Cardiac muscle cell (in vitro differentiated cells and primary cell): ENCODE measurements around the gene DNAH3. TPM values are rescaled to one million over a fixed set of nuclear protein-coding genes. Genes with fewer than 3 reads are reported as not detected.

Experiments
- DNase-seq, 2 donors: peaks; one replicate each; pipeline versions ENCODE4 v3.0.0 to v3.0.0-alpha.2; 2010 to 2017; ENCODE audit warnings: low read depth in 1 of 2, low spot score in 1 of 2
- H3K27ac ChIP-seq: fragments of 200-600 bp; sonication (generic); 2 replicates; pipeline ENCODE4 v1.5.1; 2016
- H3K27me3 ChIP-seq: fragments of 200-600 bp; sonication (generic); 2 replicates; pipeline ENCODE4 v1.6.0; 2016; ENCODE audit warnings: control low read depth
- H3K36me3 ChIP-seq: fragments of 200-600 bp; sonication (generic); 2 replicates; pipeline ENCODE4 v1.5.1; 2016; ENCODE audit warnings: control low read depth
- H3K4me1 ChIP-seq: fragments of 200-600 bp; sonication (generic); 2 replicates; pipeline ENCODE4 v1.8.1; 2017; ENCODE audit warnings: low read depth, mild to moderate bottlenecking, mixed run types
- H3K4me3 ChIP-seq: fragments of 200-600 bp; sonication (generic); 2 replicates; pipeline ENCODE4 v1.5.1; 2016; ENCODE audit warnings: mild to moderate bottlenecking
- H3K9me3 ChIP-seq: fragments of 200-600 bp; sonication (generic); 2 replicates; pipeline ENCODE4 v1.5.1; 2017; ENCODE audit warnings: low read depth, mild to moderate bottlenecking, control low read depth
- polyA plus RNA-seq: library from polyadenylated mRNA; unstranded; fragments of >200 nt; fragmentation: Nextera tagmentation; extraction: Ambion mirVana; gene quantifications from 2 replicates; pipeline ENCODE4 v1.2.1, GENCODE V29; 2016
- total RNA-seq: library from RNA; depleted of rRNA; stranded (reverse); fragments of >200 nt; gene quantifications from 2 replicates; pipeline ENCODE4 v1.2.3, GENCODE V29; 2016
- TF ChIP-seq, protein P1 (sequence below): IDR thresholded peaks from 2 replicates; pipeline ENCODE4 v1.5.1; 2012; ENCODE audit warnings: low read depth, mild to moderate bottlenecking, low read length

The DNAH3 gene
- total and polyA plus RNA-seq, 2 experiments from 2014 or later: 0.39 TPM; not detected in 1

DNA sequence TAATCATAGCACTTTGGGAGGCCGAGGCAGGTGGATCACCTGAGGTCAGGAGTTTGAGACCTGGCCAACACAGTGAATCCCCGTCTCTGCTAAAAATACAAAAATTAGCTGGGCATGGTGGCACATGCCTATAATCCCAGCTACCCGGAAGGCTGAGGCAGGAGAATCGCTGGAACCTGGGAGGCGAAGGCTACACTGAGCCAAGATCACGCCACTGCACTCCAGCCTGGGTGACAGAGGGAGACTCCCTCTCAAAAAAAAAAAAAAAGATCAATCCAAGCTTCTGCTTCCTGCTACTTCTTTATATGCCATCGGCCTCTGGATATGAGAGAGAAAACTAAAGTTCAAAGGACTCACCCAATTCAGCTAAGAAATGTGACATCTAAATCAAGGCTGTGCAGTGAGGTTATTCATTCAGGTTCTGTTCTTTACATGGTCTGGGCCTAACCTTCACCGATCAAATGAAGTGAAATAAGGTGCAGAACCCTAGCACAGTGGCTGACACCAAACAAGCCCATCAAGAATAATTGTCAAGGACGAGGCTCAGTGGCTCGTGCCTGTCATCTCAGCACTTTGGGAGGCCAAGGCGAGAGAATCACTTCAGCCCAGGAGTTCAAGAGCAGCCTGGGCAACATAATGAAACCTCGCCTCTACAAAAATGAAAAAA lies 35.1 kb upstream of the DNAH3 start:
- no peak for DNase-seq
- H3K36me3 ChIP-seq: no peaks in the 10 kb centered on the region
- no peaks in the 10 kb centered on the region for H3K27me3 ChIP-seq
- no peak overlapping the region for H3K27ac ChIP-seq
- TF ChIP-seq, protein P1, sequence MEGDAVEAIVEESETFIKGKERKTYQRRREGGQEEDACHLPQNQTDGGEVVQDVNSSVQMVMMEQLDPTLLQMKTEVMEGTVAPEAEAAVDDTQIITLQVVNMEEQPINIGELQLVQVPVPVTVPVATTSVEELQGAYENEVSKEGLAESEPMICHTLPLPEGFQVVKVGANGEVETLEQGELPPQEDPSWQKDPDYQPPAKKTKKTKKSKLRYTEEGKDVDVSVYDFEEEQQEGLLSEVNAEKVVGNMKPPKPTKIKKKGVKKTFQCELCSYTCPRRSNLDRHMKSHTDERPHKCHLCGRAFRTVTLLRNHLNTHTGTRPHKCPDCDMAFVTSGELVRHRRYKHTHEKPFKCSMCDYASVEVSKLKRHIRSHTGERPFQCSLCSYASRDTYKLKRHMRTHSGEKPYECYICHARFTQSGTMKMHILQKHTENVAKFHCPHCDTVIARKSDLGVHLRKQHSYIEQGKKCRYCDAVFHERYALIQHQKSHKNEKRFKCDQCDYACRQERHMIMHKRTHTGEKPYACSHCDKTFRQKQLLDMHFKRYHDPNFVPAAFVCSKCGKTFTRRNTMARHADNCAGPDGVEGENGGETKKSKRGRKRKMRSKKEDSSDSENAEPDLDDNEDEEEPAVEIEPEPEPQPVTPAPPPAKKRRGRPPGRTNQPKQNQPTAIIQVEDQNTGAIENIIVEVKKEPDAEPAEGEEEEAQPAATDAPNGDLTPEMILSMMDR: no peak
- H3K9me3 ChIP-seq: no peaks in the 10 kb centered on the region
- no peak overlapping the region for H3K4me3 ChIP-seq
- H3K4me1 ChIP-seq: no peaks in the 10 kb centered on the region

DNA sequence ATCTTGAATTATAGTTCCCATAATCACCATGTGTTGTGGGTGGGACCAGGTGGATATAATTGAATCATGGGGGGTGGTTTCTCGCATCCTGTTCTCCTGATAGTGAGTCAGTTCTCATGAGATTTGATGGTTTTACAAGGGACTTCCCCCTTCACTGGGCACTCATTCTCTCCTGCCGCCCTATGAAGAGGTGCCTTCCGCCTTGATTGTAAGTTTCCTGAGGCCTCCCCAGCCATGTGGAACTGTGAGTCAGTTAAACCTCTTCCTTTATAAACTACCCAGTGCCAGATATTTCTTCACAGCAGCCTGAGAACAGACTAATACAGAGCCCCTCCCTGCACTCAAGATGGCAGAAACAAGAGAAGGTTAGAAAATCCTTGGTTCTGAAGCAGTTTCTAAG lies 34.2 kb upstream of the DNAH3 start:
- no peak for DNase-seq
- Histone ChIP-seq H3K9me3 (no peaks in the 10 kb centered on the region), H3K36me3 (no peaks in the 10 kb centered on the region), H3K4me1 (no peaks in the 10 kb centered on the region), H3K27me3 (no peaks in the 10 kb centered on the region), H3K4me3 (no peak overlapping the region), H3K27ac (no peak overlapping the region)
- TF ChIP-seq, protein P1: no peak

- Histone ChIP-seq H3K27me3 (no peaks in the 10 kb centered on the region), H3K9me3 (no peaks in the 10 kb centered on the region), H3K4me1 (no peaks in the 10 kb centered on the region), H3K36me3 (no peaks in the 10 kb centered on the region), H3K4me3 (no peak overlapping the region), H3K27ac (no peak overlapping the region)
- DNase-seq: no peak
- TF ChIP-seq, protein P1: no peak
Measured at GRCh38 chr16:21183995-21184394, 33.3 kb upstream of the DNAH3 start.

DNA sequence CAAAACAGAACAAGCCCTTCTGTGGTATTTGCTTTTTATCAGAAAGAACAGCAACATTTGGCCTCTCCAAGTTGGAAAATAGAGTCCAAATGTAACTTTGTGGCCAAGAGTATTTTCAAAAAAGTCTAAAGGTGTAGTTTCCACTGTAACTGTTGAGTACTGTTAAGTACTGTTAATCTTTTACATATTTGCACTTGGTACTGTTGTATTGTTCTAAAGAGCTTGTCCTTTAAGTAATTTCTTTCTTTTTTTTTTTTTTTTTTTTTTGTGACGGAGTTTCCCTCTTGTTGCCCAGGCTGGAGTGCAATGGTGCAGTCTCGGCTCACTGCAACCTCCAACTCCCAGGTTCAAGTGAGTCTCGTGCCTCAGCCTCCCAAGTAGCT lies 29.3 kb upstream of the DNAH3 start:
- DNase-seq: no peak
- TF ChIP-seq, protein P1: no peak
- Histone ChIP-seq H3K27ac (no peak overlapping the region), H3K27me3 (no peaks in the 10 kb centered on the region), H3K9me3 (no peaks in the 10 kb centered on the region), H3K4me1 (no peaks in the 10 kb centered on the region), H3K4me3 (no peak overlapping the region), H3K36me3 (no peaks in the 10 kb centered on the region)

DNA sequence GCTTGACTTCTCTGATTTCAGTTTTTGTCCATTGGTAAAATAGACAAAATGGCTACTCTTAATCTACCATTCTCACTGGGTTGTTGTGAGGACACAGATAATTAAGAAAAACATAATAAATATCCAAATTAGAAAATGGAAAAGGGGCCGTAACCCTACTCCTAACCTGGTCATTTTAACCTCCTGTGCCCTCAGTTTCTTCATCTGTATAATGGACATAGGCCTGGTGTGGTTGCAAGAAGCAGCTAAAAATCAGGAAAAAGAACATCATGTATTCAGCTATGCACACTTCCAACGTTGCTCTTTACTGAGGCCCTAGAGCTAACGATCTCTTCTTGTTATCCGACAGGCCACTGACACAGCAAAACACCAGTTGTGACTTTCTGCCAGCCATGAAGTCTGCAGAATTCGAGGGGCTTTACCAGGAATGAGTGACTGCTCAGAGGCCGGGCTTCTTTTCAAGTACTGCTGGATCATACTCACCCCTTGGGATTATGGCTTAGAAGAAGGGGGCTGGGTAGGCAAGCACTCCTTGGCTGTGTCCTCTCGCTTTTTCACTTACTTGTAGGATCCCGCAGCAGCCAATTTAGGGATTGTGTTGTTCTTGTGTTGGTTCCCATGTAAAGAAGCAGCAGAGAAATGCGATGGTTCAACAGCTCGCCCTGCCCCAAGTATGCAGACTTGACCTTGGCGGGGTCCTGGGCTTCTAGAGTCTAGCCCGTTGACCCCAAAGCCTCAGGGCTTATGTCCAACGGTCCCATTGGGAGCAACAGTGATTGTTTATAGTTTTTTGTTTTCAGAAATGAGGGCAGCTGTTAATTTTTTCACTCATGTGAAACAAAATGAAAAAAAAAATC lies 28.7 kb upstream of the DNAH3 start:
- Histone ChIP-seq H3K4me1 (no peaks in the 10 kb centered on the region), H3K36me3 (peaks cover 3% of the 10 kb centered on the region), H3K9me3 (no peaks in the 10 kb centered on the region), H3K27me3 (no peaks in the 10 kb centered on the region), H3K27ac (no peak overlapping the region), H3K4me3 (no peak overlapping the region)
- TF ChIP-seq, protein P1: no peak
- no peak for DNase-seq
